HG03457 (cell line): ENCODE measurements around the gene CHD8.
"Not testable (repeated sequence)": the region's sequence is repeated elsewhere in the genome, so short reads cannot be mapped to it uniquely, and the experiment has no call there.

Source experiments
- ATAC-seq: cut with Tn5 transposase; IDR thresholded peaks from one replicate; pipeline ENCODE4 v1.9.1; 2021; ENCODE audit warnings: moderate number of reproducible peaks; ENCODE audit not compliant: unreplicated experiment

CHD8 gene, protein sequence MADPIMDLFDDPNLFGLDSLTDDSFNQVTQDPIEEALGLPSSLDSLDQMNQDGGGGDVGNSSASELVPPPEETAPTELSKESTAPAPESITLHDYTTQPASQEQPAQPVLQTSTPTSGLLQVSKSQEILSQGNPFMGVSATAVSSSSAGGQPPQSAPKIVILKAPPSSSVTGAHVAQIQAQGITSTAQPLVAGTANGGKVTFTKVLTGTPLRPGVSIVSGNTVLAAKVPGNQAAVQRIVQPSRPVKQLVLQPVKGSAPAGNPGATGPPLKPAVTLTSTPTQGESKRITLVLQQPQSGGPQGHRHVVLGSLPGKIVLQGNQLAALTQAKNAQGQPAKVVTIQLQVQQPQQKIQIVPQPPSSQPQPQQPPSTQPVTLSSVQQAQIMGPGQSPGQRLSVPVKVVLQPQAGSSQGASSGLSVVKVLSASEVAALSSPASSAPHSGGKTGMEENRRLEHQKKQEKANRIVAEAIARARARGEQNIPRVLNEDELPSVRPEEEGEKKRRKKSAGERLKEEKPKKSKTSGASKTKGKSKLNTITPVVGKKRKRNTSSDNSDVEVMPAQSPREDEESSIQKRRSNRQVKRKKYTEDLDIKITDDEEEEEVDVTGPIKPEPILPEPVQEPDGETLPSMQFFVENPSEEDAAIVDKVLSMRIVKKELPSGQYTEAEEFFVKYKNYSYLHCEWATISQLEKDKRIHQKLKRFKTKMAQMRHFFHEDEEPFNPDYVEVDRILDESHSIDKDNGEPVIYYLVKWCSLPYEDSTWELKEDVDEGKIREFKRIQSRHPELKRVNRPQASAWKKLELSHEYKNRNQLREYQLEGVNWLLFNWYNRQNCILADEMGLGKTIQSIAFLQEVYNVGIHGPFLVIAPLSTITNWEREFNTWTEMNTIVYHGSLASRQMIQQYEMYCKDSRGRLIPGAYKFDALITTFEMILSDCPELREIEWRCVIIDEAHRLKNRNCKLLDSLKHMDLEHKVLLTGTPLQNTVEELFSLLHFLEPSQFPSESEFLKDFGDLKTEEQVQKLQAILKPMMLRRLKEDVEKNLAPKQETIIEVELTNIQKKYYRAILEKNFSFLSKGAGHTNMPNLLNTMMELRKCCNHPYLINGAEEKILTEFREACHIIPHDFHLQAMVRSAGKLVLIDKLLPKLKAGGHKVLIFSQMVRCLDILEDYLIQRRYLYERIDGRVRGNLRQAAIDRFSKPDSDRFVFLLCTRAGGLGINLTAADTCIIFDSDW (N-terminal part only)

DNA sequence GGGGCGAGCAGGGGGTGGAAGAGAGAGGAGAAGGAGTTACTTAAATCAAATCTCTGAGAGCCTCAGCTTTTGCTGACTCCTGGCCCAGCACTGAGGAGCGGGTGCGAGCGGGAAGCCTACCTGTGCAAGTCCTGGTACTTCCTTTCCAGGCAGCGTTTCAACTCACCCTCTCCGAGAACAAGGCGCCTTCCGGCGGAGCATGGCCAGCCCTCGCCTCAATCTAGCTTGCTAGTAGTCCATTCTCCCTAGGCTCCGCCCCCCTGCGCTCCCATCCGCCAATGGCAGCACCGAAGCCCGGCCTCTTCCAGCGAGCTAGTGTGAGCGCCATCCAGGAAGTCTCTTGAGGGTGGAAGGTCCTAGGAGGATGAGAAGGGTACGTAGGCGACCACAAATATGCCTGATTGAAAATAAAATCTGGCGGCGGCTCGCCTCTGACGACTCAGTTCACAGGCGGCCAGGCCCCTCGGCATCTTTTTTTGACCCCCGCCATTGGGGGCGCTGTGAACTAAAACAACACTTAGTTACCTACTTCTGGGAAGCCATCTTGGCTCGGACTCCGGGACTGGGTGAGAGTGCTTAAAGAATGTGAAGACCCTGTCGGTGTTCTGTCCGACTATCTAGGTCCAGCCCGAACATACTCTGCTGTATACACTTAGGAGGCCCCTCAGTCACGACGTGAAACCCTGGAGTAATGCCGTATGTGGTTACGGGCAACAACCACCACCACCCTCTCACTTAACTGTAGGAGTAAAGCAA, at the start of gene CHD8:
Gene CHD8, minus strand, starts transcription at position 212 of the 756 bp plus-strand sequence. CDS start 24,480 bp downstream, outside the sequence.
- peak; percentile 93 for ATAC-seq

- ATAC-seq, result no peak
These were observed 49.2 kb upstream of the CHD8 start for GRCh38 chr14:21505012-21505553.

DNA sequence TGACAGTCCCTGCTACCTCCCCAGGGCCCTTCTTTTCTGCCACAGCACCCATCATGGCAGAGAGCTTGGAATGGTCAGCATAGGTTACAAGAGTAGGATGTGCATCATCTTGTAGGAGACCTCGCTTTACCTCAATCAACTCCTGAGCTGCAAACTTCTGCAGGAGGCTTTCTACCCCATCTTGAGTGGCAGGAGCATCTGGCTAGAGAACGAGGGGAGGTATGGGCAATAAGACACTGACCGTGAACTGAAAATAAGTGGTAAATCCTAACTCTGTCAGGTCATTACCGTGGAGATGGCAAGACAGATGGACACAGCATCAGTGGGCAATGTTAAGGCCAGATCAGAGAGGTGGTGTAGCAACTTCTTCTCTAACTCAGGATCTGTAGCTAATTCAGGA, 47.5 kb upstream of the CHD8 start:
- ATAC-seq, result no peak

- ATAC-seq, result no peak
These were observed 45.6 kb upstream of the CHD8 start for GRCh38 chr14:21501568-21501967.

DNA sequence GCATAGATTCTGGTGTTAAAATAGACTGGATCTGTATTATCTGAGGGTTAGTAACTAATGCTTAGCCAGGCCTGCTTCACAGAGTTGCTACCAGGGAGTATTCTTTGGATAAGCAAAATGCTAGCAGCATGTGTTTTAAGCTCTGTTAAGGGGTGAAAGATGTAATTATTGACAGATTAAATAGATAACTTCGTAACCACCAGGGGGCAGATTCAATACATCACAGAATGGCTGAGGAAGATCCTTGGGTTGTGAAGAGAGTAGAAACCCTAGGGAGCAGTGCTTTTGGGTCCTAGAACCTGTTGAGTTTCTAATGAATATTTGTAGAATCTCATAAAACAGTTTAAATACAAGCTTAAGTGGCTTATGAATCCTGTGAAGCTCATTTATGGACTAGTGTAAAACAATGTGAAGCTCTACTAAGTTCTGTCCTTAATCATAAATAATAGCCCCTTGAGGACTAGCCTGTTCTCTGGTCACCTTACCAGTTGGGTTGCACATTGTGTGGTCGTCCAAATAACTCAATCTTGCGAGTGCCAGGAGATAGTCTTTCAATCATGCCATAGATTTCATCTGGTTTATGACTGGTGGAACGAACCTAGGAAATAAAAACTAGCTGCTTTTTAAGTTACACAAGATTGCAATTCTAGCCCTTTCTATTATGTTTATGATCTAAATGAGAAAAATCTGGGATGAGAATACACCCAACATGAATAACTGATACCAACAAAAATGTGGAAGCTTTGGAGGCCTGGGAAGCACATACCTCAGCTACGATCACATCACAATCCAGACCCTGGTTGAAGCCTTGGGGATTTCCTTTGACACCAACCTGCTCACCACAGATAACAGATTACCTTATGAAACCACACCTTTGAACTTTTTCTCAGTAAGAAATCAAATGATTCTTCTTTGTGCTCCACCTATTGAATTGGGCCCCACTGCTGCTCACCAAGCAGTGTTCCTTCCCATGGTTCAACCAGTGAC, 42.9 kb upstream of the CHD8 start:
- no peak for ATAC-seq

DNA sequence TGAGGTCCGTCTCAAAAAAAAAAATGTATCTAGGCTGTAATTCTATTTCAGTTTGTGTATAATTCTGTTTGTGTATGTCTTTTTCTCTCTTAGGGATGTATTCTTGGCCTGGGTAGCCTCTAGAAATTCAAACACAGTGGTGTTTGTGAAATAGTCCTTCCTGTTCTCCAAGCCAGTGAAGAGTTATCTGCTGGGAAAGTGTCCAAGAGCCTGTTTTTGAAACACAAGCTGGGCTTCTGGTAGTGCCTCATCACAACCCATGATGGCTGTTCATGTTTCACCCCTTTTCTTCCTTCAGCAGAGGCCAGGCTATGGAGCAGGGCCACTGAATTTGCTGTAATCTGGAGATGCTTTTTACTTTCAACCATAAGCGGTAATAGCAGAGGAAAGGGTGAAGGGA, 40.5 kb upstream of the CHD8 start:
- ATAC-seq, result no peak

GRCh38 chr14:21494902-21495762, 39.2 kb upstream of the CHD8 start:
- no peak for ATAC-seq

- ATAC-seq, result no peak
These were observed 30.7 kb upstream of the CHD8 start for GRCh38 chr14:21486640-21487087.

- peak; percentile 99 for ATAC-seq
These were observed 21.2 kb upstream of the CHD8 start, which contains the start of the genes RAB2B and TOX4 for GRCh38 chr14:21476925-21477681. Gene RAB2B, minus strand, starts transcription at chr14:21476959. Its CDS starts 87 bp downstream, at chr14:21476872. Gene TOX4, plus strand, starts transcription at chr14:21477195. Its CDS starts 84 bp downstream, at chr14:21477279.

DNA sequence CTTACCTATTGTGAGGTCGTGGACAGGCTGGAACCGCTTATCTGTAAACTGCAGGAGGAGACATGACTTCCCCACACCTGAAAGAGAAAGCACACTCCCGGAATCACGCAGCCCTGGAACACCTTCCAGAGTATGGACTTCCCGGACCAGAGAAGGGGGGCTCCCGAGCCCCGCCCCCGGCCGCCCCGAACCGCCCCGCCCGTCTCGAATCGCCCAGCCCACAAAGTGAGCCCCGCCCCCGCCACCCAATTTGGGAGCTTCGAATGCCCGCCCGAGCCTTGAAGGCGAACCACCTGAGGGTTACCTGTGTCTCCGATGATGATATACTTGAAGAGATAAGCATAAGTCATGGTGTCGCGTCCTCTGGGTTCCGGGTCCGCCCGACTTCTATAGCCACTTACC, 20.6 kb upstream of the CHD8 start:
- peak; percentile 11 for ATAC-seq

- ATAC-seq, result no peak
These were observed 20.0 kb upstream of the CHD8 start for GRCh38 chr14:21475767-21476522.

GRCh38 chr14:21467616-21468015, 11.7 kb upstream of the CHD8 start:
- no peak for ATAC-seq

GRCh38 chr14:21455592-21455911, 371 bp downstream of the CHD8 start:
- ATAC-seq, result no peak

- no peak for ATAC-seq
These were observed 929 bp downstream of the CHD8 start for GRCh38 chr14:21454843-21455544.

DNA sequence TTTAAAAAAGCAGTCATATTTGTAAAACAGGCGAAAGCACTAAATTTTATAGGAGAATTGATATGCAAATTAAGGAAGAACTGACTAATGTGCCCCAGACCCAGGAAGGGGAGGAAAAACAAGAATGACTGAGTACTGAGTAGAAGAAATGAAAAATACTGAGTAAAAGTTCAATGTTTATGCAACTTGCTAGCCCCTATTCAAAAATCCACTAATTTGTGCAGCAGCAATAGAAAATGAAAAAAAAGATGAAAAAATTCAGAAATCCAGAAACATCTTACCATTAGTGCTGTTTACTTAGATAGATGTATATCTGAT, 6.1 kb downstream of the CHD8 start:
- ATAC-seq, result no peak

DNA sequence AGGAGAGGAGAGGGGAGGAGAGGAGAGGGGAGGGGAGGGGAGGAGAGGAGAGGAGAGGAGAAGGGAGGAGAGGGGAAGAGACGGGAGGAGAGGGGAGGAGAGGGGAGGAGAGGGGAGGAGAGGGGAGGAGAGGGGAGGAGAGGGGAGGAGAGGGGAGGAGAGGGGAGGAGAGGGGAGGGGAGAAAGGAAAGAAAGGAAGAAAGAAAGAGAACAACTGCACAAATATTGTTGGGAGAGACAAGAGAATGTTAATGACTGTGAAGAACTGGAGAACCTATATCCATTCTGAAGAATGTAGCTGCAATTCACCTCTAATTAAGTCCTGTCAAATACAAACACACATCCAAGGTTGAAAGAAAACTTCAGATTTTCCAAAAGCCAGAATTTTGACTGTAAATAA, 13.3 kb downstream of the CHD8 start:
- ATAC-seq, result not testable (repeated sequence)
